Naive thymus-derived CD8-positive, alpha-beta T cell (primary cell): ENCODE data around the gene GRID1. TPM values are rescaled to one million over a fixed set of nuclear protein-coding genes. Genes with fewer than 3 reads are reported as not detected.

Source experiments
- ATAC-seq, 2 donors: fragments of 150-1000 bp; cut with Tn5 transposase in 1 of 2; sonication (Bioruptor Pico), chemical (Tn5 transposase) in 1 of 2; 1 replicate in 1 of 2; 2 replicates in 1 of 2; pipeline ENCODE4 v1.10.0; 2021; ENCODE audit warnings: mild to moderate bottlenecking in 2 of 2, moderate library complexity in 2 of 2
- POLR2A ChIA-PET: fragments of 350-600 bp; sonication (Branson Sonifier 250); formaldehyde crosslinking; loops from one replicate; lab custom pipeline; 2021; ENCODE audit warnings: antibody characterized with exemption; lab: Charles Lee
- DNase-seq, 10 donors: peaks; one replicate each; pipeline versions ENCODE4 v3.0.0 to v3.0.0-alpha.2; 2020 to 2022
- H3K27ac Mint-ChIP-seq, 10 donors: one replicate each; pipeline ENCODE4 v1.8.0; 2020 to 2022; ENCODE audit warnings: mild to moderate bottlenecking in 10 of 10, mixed read lengths in 10 of 10, moderate library complexity in 4 of 10, inconsistent platforms in 1 of 10
- H3K27me3 Mint-ChIP-seq, 5 donors: one replicate each; pipeline ENCODE4 v1.8.0; 2021 to 2022; ENCODE audit warnings: mixed read lengths in 5 of 5
- H3K36me3 Mint-ChIP-seq, 3 donors: one replicate each; pipeline ENCODE4 v1.8.0; 2020 to 2022; ENCODE audit warnings: mixed read lengths in 3 of 3, mild to moderate bottlenecking in 2 of 3, inconsistent platforms in 1 of 3
- H3K4me1 Mint-ChIP-seq, 4 donors: one replicate each; pipeline ENCODE4 v1.8.0; 2021 to 2022; ENCODE audit warnings: mixed read lengths in 4 of 4
- H3K4me3 Mint-ChIP-seq, 10 donors: one replicate each; pipeline ENCODE4 v1.8.0; 2020 to 2022; ENCODE audit warnings: mild to moderate bottlenecking in 10 of 10, mixed read lengths in 10 of 10, moderate library complexity in 6 of 10, inconsistent platforms in 1 of 10
- H3K9me3 Mint-ChIP-seq, 9 donors: one replicate each; pipeline ENCODE4 v1.8.0; 2020 to 2022; ENCODE audit warnings: mixed read lengths in 9 of 9, mild to moderate bottlenecking in 3 of 9, inconsistent platforms in 1 of 9, moderate library complexity in 1 of 9
- polyA plus RNA-seq, 3 donors: library from polyadenylated mRNA; unstranded; fragments of 300-500 nt; fragmentation: Illumina TruSeq; gene quantifications; one replicate each; pipeline ENCODE4 v1.2.3, GENCODE V29; 2021
- total RNA-seq, 8 experiments: library from RNA in 2 of 8; stranded (reverse) in 2 of 8; gene quantifications; one replicate each; pipeline ENCODE4 v1.2.3 and lab custom pipeline; 2021 to 2026

GRID1 gene
- total and polyA plus RNA-seq, 5 experiments from 2014 or later: not detected

GRCh38 chr10:85927952-85928665, 438.5 kb downstream of the GRID1 start:
- Mint-ChIP-seq H3K27me3 (peaks cover 0 to 11% (median 0%) of the 10 kb centered on the region in 5 donors), H3K27ac (no peak overlapping the region), H3K9me3 (no peaks in the 10 kb centered on the region), H3K4me1 (no peaks in the 10 kb centered on the region), H3K36me3 (no peaks in the 10 kb centered on the region), H3K4me3 (no peak overlapping the region)
- POLR2A ChIA-PET: no interaction called here
- DNase-seq (no peak), ATAC-seq (no peak)

- POLR2A ChIA-PET: no interaction called here
- H3K36me3 Mint-ChIP-seq: no peaks in the 10 kb centered on the region
- peaks cover 0 to 3% (median 0%) of the 10 kb centered on the region in 5 donors for H3K27me3 Mint-ChIP-seq
- DNase-seq (no peak), ATAC-seq (no peak)
- no peaks in the 10 kb centered on the region for H3K4me1 Mint-ChIP-seq
- H3K27ac Mint-ChIP-seq: no peak overlapping the region
- H3K9me3 Mint-ChIP-seq: no peaks in the 10 kb centered on the region
- H3K4me3 Mint-ChIP-seq: no peak overlapping the region
Measured at GRCh38 chr10:85926986-85927385, 439.6 kb downstream of the GRID1 start.

GRCh38 chr10:85926136-85926535, 440.5 kb downstream of the GRID1 start:
- no peaks in the 10 kb centered on the region for H3K4me1 Mint-ChIP-seq
- H3K36me3 Mint-ChIP-seq: no peaks in the 10 kb centered on the region
- DNase-seq (no peak), ATAC-seq (no peak)
- no peak overlapping the region for H3K4me3 Mint-ChIP-seq
- no peaks in the 10 kb centered on the region for H3K9me3 Mint-ChIP-seq
- no peaks in the 10 kb centered on the region for H3K27me3 Mint-ChIP-seq
- POLR2A ChIA-PET: no interaction called here
- no peak overlapping the region for H3K27ac Mint-ChIP-seq

- no peaks in the 10 kb centered on the region for H3K36me3 Mint-ChIP-seq
- ATAC-seq (no peak), DNase-seq (no peak)
- no peak overlapping the region for H3K4me3 Mint-ChIP-seq
- peaks cover 0 to 5% (median 0%) of the 10 kb centered on the region in 5 donors for H3K27me3 Mint-ChIP-seq
- no peaks in the 10 kb centered on the region for H3K9me3 Mint-ChIP-seq
- POLR2A ChIA-PET: no interaction called here
- H3K27ac Mint-ChIP-seq: no peak overlapping the region
- no peaks in the 10 kb centered on the region for H3K4me1 Mint-ChIP-seq
Measured at GRCh38 chr10:85925201-85925750, 441.3 kb downstream of the GRID1 start.

- DNase-seq (no peak), ATAC-seq (no peak)
- H3K27me3 Mint-ChIP-seq: peaks cover 0 to 12% (median 0%) of the 10 kb centered on the region in 5 donors
- POLR2A ChIA-PET: no interaction called here
- no peaks in the 10 kb centered on the region for H3K4me1 Mint-ChIP-seq
- H3K4me3 Mint-ChIP-seq: no peak overlapping the region
- H3K36me3 Mint-ChIP-seq: no peaks in the 10 kb centered on the region
- no peak overlapping the region for H3K27ac Mint-ChIP-seq
- no peaks in the 10 kb centered on the region for H3K9me3 Mint-ChIP-seq
Measured at GRCh38 chr10:85924382-85925102, 442.1 kb downstream of the GRID1 start.

- peaks cover 0 to 14% (median 0%) of the 10 kb centered on the region in 5 donors for H3K27me3 Mint-ChIP-seq
- no peak for ATAC-seq
- POLR2A ChIA-PET: no interaction called here
- H3K27ac Mint-ChIP-seq: no peak overlapping the region
- H3K4me1 Mint-ChIP-seq: no peaks in the 10 kb centered on the region
- no peaks in the 10 kb centered on the region for H3K9me3 Mint-ChIP-seq
- no peaks in the 10 kb centered on the region for H3K36me3 Mint-ChIP-seq
- DNase-seq: no peak
- H3K4me3 Mint-ChIP-seq: no peak overlapping the region
Measured at GRCh38 chr10:85922356-85923129, 444.1 kb downstream of the GRID1 start.

GRCh38 chr10:85921789-85922188, 444.8 kb downstream of the GRID1 start:
- ATAC-seq (no peak), DNase-seq (no peak)
- Mint-ChIP-seq H3K27me3 (peaks cover 0 to 14% (median 2%) of the 10 kb centered on the region in 5 donors), H3K4me1 (no peaks in the 10 kb centered on the region), H3K27ac (no peak overlapping the region), H3K4me3 (no peak overlapping the region), H3K36me3 (no peaks in the 10 kb centered on the region), H3K9me3 (peaks cover 0 to 3% (median 0%) of the 10 kb centered on the region in 9 donors)
- POLR2A ChIA-PET: no interaction called here

- Mint-ChIP-seq H3K27ac (no peak overlapping the region), H3K36me3 (no peaks in the 10 kb centered on the region), H3K4me3 (no peak overlapping the region), H3K9me3 (peaks cover 0 to 3% (median 0%) of the 10 kb centered on the region in 9 donors), H3K27me3 (peaks cover 0 to 14% (median 2%) of the 10 kb centered on the region in 5 donors), H3K4me1 (no peaks in the 10 kb centered on the region)
- DNase-seq (no peak), ATAC-seq (no peak)
- POLR2A ChIA-PET: no interaction called here
Measured at GRCh38 chr10:85920311-85920710, 446.3 kb downstream of the GRID1 start.

GRCh38 chr10:85919491-85920021, 447.0 kb downstream of the GRID1 start:
- no peaks in the 10 kb centered on the region for H3K36me3 Mint-ChIP-seq
- H3K27me3 Mint-ChIP-seq: peaks cover 0 to 14% (median 2%) of the 10 kb centered on the region in 5 donors
- H3K4me3 Mint-ChIP-seq: no peak overlapping the region
- H3K27ac Mint-ChIP-seq: no peak overlapping the region
- no peak for ATAC-seq
- H3K9me3 Mint-ChIP-seq: peaks cover 0 to 3% (median 0%) of the 10 kb centered on the region in 9 donors
- H3K4me1 Mint-ChIP-seq: no peaks in the 10 kb centered on the region
- no peak for DNase-seq
- POLR2A ChIA-PET: no interaction called here

GRCh38 chr10:85918371-85918770, 448.2 kb downstream of the GRID1 start:
- no peaks in the 10 kb centered on the region for H3K36me3 Mint-ChIP-seq
- POLR2A ChIA-PET: no interaction called here
- no peak for ATAC-seq

GRCh38 chr10:85917601-85918000, 449.0 kb downstream of the GRID1 start:
- Mint-ChIP-seq H3K36me3 (no peaks in the 10 kb centered on the region), H3K4me1 (no peaks in the 10 kb centered on the region), H3K9me3 (peaks cover 0 to 3% (median 0%) of the 10 kb centered on the region in 9 donors), H3K4me3 (no peak overlapping the region), H3K27me3 (peaks cover 0 to 14% (median 2%) of the 10 kb centered on the region in 5 donors), H3K27ac (no peak overlapping the region)
- ATAC-seq: no peak
- POLR2A ChIA-PET: no interaction called here
- no peak for DNase-seq

More at GRCh38 chr10:85918371-85918770, 448.2 kb downstream of the GRID1 start:
- no peak overlapping the region for H3K27ac Mint-ChIP-seq
- peaks cover 0 to 3% (median 0%) of the 10 kb centered on the region in 9 donors for H3K9me3 Mint-ChIP-seq
- no peak for DNase-seq
- H3K27me3 Mint-ChIP-seq: peaks cover 0 to 14% (median 2%) of the 10 kb centered on the region in 5 donors
- H3K4me3 Mint-ChIP-seq: no peak overlapping the region
- H3K4me1 Mint-ChIP-seq: no peaks in the 10 kb centered on the region

GRCh38 chr10:85916994-85917573, 449.5 kb downstream of the GRID1 start:
- H3K36me3 Mint-ChIP-seq: no peaks in the 10 kb centered on the region
- no peak for ATAC-seq
- H3K9me3 Mint-ChIP-seq: peaks cover 0 to 3% (median 0%) of the 10 kb centered on the region in 9 donors
- peaks cover 0 to 14% (median 2%) of the 10 kb centered on the region in 5 donors for H3K27me3 Mint-ChIP-seq
- POLR2A ChIA-PET: no interaction called here
- H3K4me3 Mint-ChIP-seq: no peak overlapping the region
- no peak for DNase-seq
- H3K27ac Mint-ChIP-seq: no peak overlapping the region
- no peaks in the 10 kb centered on the region for H3K4me1 Mint-ChIP-seq
